Esophagus squamous epithelium (tissue), 5 donors: ENCODE measurements around the gene KPTN. TPM values are rescaled to one million over a fixed set of nuclear protein-coding genes. Genes with fewer than 3 reads are reported as not detected.

Experiments used
- DNase-seq: peaks from one replicate; lab custom pipeline; 2025; lab: John Stamatoyannopoulos, UW
- H3K27ac ChIP-seq, 4 donors: fragments of 200-600 bp; sonication (generic); one replicate each; pipeline ENCODE4 v1.5.1; 2016 to 2019; ENCODE audit warnings: mild to moderate bottlenecking in 1 of 4
- H3K27me3 ChIP-seq, 4 donors: fragments of 200-600 bp; sonication (generic); 1 replicate in 3 of 4; 2 replicates in 1 of 4; pipeline versions ENCODE4 v1.5.1 to v1.6.0; 2017 to 2021; ENCODE audit warnings: antibody characterized with exemption in 1 of 4
- H3K36me3 ChIP-seq, 3 donors: fragments of 200-600 bp; sonication (generic); one replicate each; pipeline ENCODE4 v1.5.1; 2016 to 2019
- H3K4me1 ChIP-seq, 3 donors: fragments of 200-600 bp; sonication (generic); one replicate each; pipeline ENCODE4 v1.5.1; 2017 to 2019
- H3K4me3 ChIP-seq, 4 donors: fragments of 200-600 bp; sonication (generic); 1 replicate in 3 of 4; 2 replicates in 1 of 4; pipeline ENCODE4 v1.5.1; 2016 to 2019; ENCODE audit warnings: mild to moderate bottlenecking in 2 of 4, moderate library complexity in 1 of 4
- H3K9me3 ChIP-seq, 3 donors: fragments of 200-600 bp; sonication (generic); one replicate each; pipeline ENCODE4 v1.5.1; 2016 to 2019
- POLR2A ChIP-seq, 4 donors: fragments of 450-650 bp; IDR thresholded peaks; one replicate each; pipeline ENCODE4 v1.6.1; 2017; ENCODE audit warnings: antibody characterized with exemption in 4 of 4, mild to moderate bottlenecking in 4 of 4, moderate library complexity in 3 of 4
- WGBS, 2 donors: methylation state at CpG; one replicate each; pipeline ENCODE4 v1.1.5; 2018; 5-methylcytosine and 5-hydroxymethylcytosine counted together
- intact Hi-C: fragments of 100-400 bp; cut with DNase I; formaldehyde crosslinking; loops from one replicate; pipeline ENCODE4 v1.15.0; 2022
- total RNA-seq, 4 donors: library from RNA; depleted of rRNA; stranded (reverse); fragments of >200 nt; gene quantifications; one replicate each; pipeline ENCODE4 v1.1.0, GENCODE V29; 2016
- TF ChIP-seq, protein P1 (sequence below), 6 experiments: fragments of 450-650 bp in 4 of 6; fragments of 200-600 bp in 2 of 6; sonication (generic) in 2 of 6; IDR thresholded peaks; one replicate each; pipeline ENCODE4 v1.5.1; 2016 to 2019; ENCODE audit warnings: antibody characterized with exemption in 6 of 6, mild to moderate bottlenecking in 4 of 6, moderate library complexity in 4 of 6
- donor health status: DM: yes; HTN: yes; CAD: no.

Gene KPTN
- 1 to 10 TPM; 5.6 to 9.4 (median 8.4) TPM for total RNA-seq

DNA sequence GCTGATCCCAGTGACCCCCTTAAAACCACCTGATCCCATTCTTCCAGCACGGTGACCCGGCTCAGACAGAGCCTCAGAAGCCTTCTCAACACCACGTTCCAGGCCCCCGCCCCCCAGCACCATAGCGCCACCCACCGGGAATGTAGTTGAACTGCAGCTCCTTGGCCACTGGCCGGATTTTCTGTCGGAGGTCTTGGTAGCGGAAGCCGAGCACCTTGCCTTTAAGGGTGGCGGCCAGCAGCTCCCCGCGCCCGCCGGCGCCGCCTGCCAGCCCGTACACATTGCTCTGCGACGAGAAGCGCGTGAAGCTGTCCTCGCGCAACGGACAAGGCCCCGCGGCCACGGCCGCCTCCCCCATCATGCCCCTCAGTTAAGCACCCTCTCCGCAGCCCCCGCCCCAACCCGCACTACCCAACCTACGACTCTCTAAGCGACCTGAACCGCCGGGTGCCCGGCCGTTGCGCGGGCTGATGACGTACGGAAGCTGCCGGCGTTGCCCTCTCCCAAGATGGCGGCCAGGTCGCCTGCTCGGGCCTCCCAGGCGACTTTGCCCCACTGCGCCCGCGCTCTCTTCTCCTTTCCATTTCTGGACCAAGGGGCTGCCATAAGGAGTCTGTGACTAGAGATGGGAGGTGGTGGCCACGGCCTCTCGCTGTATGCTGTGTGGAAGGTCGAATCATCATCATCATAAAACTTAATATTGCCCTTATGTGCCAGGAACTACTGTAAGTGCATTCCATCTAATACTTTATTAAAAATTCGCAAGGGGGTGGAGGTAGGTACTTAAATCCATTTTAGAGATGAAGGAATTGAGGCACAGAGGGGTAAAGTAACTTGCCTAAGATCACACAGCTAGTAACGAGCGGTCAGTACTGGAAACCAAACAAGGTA is at the start of gene KPTN:
Gene KPTN (minus strand): TSS at position 420 of the 891 bp plus-strand sequence. CDS start 59 bp downstream, at position 361.
- Histone ChIP-seq H3K27ac (peak within 1 kb of the TSS; percentile 94 to 97 (median 96)), H3K4me3 (peak within 1 kb of the TSS; percentile 57 to 91 (median 78)), H3K4me1 (peaks cover 11 to 34% (median 13%) of the 10 kb centered on the region in 3 donors), H3K27me3 (no peaks in the 10 kb centered on the region), H3K36me3 (peaks cover 5 to 38% (median 10%) of the 10 kb centered on the region in 3 donors), H3K9me3 (no peaks in the 10 kb centered on the region)
- intact Hi-C loops: no loop called here
- peak; percentile 62 for DNase-seq
- 4 to 8% methylated on average over 7 to 12 of the region's 57 CpGs for WGBS, 2 donors
- peak in 2 of 4 donors; percentile 15 to 32 for TF ChIP-seq POLR2A (IDR thresholded peaks at IDR 0.05)
- TF ChIP-seq, protein P1, sequence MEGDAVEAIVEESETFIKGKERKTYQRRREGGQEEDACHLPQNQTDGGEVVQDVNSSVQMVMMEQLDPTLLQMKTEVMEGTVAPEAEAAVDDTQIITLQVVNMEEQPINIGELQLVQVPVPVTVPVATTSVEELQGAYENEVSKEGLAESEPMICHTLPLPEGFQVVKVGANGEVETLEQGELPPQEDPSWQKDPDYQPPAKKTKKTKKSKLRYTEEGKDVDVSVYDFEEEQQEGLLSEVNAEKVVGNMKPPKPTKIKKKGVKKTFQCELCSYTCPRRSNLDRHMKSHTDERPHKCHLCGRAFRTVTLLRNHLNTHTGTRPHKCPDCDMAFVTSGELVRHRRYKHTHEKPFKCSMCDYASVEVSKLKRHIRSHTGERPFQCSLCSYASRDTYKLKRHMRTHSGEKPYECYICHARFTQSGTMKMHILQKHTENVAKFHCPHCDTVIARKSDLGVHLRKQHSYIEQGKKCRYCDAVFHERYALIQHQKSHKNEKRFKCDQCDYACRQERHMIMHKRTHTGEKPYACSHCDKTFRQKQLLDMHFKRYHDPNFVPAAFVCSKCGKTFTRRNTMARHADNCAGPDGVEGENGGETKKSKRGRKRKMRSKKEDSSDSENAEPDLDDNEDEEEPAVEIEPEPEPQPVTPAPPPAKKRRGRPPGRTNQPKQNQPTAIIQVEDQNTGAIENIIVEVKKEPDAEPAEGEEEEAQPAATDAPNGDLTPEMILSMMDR (IDR thresholded peaks at IDR 0.05): peak; percentile 69 to 99 (median 91)

- no peaks in the 10 kb centered on the region for H3K4me1 ChIP-seq
- no peaks in the 10 kb centered on the region for H3K27me3 ChIP-seq
- TF ChIP-seq POLR2A (IDR thresholded peaks at IDR 0.05): no peak
- TF ChIP-seq, protein P1 (IDR thresholded peaks at IDR 0.05): no peak
- H3K27ac ChIP-seq: no peak overlapping the region
- no peaks in the 10 kb centered on the region for H3K9me3 ChIP-seq
- no peak overlapping the region for H3K4me3 ChIP-seq
- WGBS, 2 donors: 63 to 67% methylated on average over 2 to 9 of the region's 14 CpGs
- intact Hi-C loops: no loop called here
- DNase-seq: no peak
- H3K36me3 ChIP-seq: no peaks in the 10 kb centered on the region
Measured at GRCh38 chr19:47531640-47532387, 47.8 kb upstream of the KPTN start.

DNA sequence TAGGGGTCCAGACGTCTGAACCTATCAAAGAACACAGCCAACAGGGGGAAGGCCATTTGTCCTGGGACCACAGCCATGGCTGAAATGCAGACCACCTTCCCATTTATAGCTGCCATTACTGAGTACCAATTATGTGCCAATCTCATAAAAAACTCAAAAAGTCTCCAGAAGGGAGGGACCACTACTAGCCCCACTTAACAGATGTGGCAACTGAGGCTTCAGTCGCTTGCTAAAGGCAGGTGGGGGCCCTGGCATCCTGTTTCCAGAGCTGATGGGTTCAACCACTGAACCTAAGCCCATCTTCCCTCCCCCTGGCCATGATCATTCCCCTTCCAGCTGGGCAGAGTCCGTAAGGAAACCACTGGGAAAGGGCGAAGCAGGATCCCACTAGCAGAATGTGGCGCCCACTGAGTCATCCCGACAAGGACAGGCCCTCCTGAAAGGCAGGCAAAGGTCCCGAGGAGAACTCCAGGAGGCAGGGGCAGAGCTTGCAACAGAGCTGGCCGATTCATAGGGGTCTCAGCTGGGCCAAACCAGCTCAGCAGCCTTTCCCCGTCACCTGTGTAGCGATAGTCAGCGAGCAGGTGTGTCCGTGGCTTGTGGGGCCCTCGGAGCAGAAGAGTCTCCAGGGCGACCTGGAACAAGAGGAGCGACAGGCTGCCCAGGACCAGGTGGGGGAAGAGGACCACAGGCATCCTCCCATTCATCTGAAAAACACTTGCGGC is 45.2 kb upstream of the KPTN start:
- no peak for DNase-seq
- Histone ChIP-seq H3K27me3 (no peaks in the 10 kb centered on the region), H3K27ac (no peak overlapping the region), H3K36me3 (no peaks in the 10 kb centered on the region), H3K4me3 (no peak overlapping the region), H3K4me1 (no peaks in the 10 kb centered on the region), H3K9me3 (no peaks in the 10 kb centered on the region)
- intact Hi-C loops: no loop called here
- WGBS, 2 donors: 61 to 100% methylated on average over 2 to 11 of the region's 16 CpGs
- no peak for TF ChIP-seq POLR2A (IDR thresholded peaks at IDR 0.05)
- TF ChIP-seq, protein P1 (IDR thresholded peaks at IDR 0.05): no peak

DNA sequence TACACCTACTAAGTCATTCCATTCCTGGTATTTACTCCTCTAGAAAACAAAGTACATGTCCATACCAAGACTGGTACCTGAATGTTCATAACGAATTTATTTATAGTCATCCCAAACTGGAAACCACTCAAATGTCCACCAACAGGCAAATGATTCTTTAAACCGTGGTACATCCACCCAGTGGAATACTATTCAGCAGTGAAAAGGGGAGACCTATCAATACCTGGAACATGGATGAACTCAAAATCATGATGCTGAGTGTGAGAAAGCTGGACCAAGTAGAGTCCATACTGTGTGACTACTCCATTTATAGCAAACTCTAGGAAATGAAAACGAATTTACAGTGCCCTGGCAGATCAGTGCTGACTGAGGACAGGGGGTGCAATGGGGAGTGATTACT is 42.8 kb upstream of the KPTN start:
- no peak for DNase-seq
- intact Hi-C loops: no loop called here

More for the DNA sequence above, 42.8 kb upstream of the KPTN start:
- Histone ChIP-seq H3K36me3 (no peaks in the 10 kb centered on the region), H3K4me1 (peaks cover 0 to 18% (median 2%) of the 10 kb centered on the region in 3 donors), H3K9me3 (no peaks in the 10 kb centered on the region), H3K27ac (no peak overlapping the region), H3K4me3 (no peak overlapping the region), H3K27me3 (peaks cover 0 to 2% (median 0%) of the 10 kb centered on the region in 4 donors)
- WGBS, 2 donors: 72 to 77% methylated on average over 3 of the region's 3 CpGs
- TF ChIP-seq POLR2A (IDR thresholded peaks at IDR 0.05): no peak
- TF ChIP-seq, protein P1 (IDR thresholded peaks at IDR 0.05): no peak
